EH (cell line): ENCODE data around the gene POU2F2.
A peak's percentile ranks its signal among the peaks of the same experiment; 100 is the strongest.
"Not testable (repeated sequence)": the region's sequence is repeated elsewhere in the genome, so short reads cannot be mapped to it uniquely, and the experiment has no call there.

ENCODE experiments used
- DNase-seq: peaks from one replicate; pipeline ENCODE4 v3.0.0-alpha.2; 2015; ENCODE audit warnings: low read depth

Gene POU2F2

DNA sequence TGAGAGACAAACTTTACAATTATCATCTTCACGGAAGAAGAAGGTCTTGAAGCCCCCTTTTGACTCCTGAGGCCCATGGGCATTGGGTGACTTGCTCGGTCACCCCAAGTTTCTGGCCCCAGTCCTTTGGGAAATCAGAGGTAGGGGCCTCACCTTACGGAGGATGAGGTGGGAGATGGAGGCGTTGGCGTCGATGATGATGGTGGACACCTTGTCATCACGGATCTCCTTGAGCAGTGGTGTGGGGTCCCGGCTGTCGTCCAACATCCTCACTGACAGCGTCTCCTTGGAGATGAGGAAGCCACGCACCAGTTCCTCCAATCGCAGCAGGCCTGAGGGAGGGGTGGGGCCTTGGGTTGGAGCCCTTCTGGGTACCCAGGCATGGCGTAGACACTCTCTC lies 73.0 kb downstream of the POU2F2 start:
- no peak for DNase-seq

DNA sequence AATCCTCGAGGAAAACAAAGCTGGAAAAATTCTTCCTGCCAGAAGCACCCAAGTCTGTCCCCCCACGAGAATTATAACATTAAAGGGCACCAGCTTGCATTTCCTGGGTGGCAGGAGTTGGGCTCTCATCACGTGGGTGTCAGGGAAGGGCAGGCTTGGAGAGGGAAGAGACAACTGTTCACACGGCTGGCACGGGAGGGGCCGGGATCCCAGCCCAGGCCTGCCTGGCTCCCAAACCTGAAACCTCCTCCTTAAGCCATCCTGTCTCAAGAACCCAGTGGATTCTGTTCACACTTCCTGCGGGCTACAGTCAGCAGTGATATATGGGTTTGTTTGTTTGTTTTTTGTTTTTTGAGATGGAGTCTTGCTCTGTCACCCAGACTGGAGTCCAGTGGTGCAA lies 74.4 kb downstream of the POU2F2 start:
- no peak for DNase-seq

DNA sequence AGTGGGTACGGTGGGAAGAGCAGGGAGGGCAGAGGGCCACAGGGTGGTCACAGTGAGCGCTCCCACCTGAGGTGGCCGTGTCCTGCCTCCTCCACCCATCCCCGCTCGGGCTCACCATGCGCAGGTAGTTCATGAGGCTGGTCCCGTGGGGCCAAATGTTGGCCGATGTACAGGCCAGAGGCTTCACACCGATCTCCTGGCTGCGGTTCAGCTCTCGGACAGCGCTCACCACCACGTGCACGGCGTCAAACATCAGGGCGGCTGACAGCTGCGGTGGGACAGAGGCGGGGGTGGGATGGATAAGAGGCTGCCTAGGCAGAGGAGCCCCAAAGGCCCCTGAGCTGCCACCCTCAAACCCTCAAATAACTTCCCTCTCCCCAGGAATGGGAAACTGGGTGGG lies 78.0 kb downstream of the POU2F2 start:
- no peak for DNase-seq

DNA sequence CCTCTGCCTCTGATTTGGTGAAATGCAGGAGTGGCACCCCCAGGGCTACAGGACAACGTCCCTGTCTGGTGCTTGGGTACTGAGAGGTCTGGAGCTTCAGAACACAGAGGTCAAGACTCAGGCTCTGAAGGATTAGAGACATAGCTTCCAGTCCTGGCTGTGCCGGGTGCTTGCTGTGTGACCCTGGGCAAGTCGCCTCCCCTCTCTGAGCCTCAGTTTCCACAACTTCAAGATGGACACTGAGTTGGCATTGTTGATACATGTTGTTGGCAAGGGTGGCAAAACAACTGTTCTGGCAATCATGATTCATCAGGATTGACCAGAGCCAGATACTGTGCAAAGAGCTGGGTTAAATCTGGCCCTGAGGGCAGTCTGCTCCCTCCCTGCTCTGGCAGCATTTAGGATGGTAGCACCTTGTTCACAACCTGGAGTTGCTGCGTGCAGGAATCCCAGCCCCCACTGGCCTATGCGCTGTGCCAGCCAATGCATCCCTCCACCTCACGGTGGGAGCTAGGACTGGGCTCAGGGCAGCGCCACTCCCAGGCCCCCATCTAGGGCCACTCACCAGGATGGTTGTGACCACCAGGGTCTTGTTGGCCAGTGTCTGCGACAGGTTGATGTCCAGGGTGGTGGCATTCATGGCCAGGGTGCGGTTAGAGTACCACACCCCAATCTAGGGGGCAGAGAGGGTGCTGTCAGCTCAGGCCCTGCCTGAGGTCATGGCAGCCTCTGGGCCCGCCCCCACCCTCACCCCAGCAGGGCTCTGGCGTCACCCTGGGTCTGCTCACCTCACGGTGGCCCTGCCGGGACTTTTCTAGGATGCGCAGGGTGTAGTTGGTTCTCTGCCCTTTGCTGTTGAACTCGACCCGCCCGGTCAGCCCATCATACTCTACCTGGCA lies 79.0 kb downstream of the POU2F2 start:
- DNase-seq, result no peak

DNA sequence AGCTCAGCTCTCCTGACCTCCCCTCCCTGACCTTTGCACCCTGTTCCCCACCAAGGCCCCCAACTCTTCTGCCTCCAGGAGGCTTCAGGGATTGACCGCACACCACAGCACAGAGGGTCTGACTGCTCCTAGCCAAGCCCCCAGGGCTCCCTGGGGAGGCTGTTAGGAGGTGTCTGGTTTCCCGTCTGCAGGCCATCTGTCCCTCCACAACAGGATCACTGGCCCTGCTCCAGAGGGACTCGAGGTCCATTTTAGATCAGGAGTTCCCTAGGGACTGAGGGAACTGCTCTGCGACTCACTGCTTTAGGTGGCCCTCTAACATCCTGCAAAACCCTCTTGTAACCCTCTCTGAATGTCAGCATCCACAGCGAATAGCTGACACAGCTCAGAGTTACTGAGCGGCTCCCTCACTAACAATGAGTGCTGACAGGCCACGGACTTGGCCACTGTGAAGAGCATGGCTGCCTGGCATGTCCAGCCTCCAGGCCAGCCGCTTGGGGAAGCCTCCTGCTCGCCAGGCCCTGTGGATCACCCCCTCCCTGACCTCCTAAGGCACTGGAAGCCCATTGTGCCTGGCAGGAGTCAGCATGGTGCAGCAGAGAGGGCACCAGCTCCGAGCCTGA lies 79.9 kb downstream of the POU2F2 start:
- DNase-seq, result no peak

DNA sequence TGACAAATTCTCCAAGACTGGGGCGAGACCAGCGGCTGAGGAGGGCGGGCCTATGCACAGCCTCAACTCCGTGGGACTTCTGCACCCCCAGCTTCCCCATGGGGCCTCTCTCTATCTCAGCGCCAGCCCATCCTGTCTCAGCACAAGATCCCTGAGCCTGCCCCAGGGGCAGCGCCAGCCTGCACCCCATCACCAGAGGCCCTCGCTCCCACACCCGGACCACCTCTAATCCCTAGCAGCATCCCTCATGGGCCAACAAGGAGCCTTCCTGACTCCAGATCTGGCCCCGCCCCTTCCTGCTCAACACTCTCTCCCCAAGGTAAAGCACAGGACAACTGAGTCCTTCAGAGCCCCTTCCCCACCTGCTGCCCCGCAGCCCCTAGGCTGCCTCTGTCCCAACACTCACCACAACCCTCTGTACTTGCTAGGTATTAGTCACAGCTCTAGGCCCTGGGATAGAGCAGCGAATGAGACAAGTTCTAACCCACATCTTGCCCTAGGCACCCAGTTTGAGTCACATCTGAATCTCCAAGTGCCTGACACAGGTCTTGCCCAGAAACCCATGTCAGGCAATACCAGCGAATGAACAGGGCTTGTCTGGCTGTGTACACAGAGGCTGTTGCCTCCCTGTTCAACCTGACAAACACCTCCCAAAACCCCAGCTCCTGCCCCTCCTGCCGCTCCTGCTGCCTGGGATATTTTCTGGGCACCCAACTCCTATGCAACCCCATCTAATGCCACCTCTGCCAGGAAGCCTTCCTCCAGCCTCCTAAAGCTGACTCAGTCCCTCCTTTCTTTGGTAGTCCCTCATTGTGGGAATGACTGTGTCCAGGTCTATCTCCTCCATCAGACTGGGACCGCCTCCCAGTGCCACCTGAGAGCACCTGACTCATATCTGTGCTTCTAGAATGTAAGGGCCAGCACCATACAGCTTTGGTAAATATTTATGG lies 80.8 kb downstream of the POU2F2 start:
- peak; percentile 29 for DNase-seq

DNA sequence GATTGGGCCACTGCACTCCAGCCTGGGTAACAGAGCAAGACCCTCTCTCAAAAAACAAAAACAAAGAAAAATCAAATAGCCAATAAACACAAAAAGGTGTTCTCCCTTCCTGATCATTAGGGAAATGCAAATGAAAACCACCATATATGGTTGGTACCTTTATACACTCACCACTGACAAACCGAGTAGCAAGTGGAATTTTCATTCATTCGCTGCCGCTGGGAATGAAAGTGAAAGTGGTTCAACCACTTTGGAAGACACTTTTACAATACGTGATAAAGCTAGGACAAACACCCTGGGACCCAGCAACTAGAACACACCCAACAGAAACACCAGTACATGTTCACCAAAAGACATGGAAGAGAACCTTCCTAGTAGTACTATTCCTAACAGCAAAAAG lies 83.3 kb downstream of the POU2F2 start:
- peak; percentile 4 for DNase-seq

DNA sequence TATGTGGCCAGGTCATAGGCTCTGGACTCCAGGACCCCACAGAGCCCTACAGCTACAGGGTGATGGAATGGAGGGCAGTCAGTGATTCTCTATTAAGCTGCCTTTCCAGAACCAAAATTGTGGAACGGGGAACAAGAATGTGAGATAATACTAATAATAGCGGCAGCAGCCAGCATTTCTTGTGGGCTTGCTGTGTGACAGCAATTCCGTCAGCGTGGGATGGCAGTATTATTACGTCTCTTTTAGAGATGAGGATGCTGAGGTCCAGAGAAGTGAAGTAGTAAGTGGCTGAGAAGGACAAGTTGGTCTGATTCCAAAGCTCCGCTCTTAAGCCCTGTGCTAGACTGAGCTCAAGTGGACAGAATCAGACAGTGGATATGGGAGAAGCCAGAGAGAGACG lies 86.7 kb downstream of the POU2F2 start:
- DNase-seq, result no peak

DNA sequence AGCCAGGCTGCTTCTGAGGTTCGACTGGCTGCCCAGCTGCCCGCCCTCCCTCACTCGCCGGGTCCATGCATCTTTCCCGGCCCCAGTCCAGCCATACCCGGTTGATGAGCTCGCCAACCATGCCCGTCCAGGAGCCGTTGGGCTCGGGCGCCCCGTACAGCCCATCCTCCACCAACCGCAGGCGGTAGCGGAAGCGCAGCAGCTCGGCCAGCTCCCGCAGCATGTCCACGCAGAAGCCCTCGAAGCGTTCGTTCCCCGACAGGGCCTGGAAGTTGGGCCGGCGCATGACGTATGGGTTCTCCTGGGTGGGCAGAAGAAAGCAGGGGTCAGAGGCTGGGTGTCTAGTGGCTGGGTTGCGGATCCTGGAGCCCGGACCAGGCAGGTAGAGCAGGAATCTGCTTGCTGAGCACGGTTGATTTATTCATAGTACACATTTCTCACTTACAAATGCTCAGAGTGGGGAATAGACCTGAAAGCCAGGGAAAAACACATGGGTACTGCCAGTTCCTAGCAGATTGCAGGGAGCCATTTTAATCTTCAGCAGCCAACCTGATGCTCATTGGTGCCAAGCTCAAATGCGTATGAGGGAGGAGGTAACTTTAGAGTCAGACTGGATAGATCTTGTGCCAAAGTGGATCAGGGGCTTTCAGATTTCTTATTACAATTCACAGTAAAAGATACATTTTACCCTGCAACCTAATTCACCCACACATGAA lies 89.6 kb downstream of the POU2F2 start:
- no peak for DNase-seq

DNA sequence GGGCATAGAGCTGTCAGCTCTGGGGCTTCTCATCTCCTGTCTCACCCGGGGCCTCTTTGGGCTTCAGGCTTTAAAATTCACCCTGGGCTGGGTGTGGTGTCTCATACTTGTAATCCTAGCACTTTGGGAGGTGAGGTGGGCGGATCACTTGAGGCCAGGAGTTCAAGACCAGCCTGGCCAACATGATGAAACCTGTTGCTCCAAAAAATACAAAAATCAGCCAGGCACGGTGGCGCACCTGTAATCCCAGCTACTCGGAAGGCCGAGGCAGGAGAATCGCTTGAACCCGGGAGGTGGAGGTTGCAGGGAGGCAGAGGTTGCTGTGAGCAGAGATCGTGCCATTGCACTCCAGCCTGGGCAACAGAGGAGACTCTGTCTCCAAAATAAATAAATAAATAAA lies 91.8 kb downstream of the POU2F2 start:
- DNase-seq, result not testable (repeated sequence)

DNA sequence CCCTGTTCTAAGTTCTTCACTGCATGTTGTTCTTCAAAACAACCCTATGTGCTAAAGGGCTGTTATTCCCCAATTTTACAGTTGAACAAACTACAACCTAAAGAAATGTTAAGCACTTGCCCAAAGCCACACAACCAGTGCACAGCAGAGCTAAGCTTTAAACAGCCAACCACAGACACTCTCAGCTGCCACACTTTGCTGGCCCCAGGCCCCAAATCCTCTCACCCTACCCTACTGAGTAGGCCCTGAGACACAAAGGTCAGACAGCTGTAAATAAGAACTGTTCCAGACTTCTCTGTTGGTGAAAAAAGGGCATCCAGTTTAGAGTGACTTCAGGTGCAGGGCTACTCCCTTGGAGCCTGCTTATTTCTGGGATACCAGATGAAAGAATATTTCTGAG lies 92.2 kb downstream of the POU2F2 start:
- no peak for DNase-seq

DNA sequence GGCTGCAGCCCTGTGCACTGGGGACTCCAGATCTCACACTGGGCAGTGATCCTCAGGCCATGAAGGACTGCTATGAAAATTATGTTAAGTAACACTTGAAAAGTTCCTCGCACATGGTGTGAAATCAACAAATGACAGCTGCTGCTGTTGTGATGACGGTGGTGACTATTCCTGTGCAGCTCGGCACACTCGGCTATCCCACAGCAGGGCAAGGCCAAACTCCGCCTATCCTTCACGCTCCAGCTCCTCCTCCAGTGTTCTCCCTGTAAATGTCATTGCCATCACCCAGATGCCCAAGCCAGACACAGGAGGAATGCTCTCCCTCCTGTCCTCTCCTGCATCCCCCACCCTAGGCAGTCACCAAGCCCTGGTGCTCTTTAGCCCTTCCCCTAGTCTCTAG lies 93.6 kb downstream of the POU2F2 start:
- DNase-seq, result no peak

DNA sequence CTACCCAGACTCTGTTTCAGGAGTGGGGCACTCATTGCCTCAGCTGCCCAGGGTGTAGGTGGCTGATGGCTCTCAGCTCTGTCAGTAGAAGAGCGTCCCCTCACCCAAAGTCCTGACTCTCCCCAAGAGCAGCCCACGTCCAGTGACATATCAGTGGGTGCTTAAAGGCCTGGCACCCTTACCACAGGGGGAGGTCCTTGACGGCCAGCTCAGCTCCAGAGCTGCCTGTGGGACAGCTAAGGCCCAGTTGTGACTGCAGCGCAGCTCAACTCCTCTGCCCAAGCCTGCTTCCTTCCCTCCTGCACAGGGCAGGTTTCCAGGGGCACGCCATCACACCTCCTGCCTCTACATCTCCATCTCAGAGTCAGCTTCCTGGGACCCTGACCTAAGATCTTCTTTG lies 94.6 kb downstream of the POU2F2 start:
- DNase-seq, result no peak
